ENCODE measurements around the gene EIF4B. TPM values are rescaled to one million over a fixed set of nuclear protein-coding genes. Genes with fewer than 3 reads are reported as not detected.
A peak's percentile ranks its signal among the peaks of the same experiment; 100 is the strongest.
"Not testable (repeated sequence)": the region's sequence is repeated elsewhere in the genome, so short reads cannot be mapped to it uniquely, and the experiment has no call there.

Gene EIF4B
- total RNA-seq, 8 experiments from 2014 or later: 367 to 585 (median 537) TPM

DNA sequence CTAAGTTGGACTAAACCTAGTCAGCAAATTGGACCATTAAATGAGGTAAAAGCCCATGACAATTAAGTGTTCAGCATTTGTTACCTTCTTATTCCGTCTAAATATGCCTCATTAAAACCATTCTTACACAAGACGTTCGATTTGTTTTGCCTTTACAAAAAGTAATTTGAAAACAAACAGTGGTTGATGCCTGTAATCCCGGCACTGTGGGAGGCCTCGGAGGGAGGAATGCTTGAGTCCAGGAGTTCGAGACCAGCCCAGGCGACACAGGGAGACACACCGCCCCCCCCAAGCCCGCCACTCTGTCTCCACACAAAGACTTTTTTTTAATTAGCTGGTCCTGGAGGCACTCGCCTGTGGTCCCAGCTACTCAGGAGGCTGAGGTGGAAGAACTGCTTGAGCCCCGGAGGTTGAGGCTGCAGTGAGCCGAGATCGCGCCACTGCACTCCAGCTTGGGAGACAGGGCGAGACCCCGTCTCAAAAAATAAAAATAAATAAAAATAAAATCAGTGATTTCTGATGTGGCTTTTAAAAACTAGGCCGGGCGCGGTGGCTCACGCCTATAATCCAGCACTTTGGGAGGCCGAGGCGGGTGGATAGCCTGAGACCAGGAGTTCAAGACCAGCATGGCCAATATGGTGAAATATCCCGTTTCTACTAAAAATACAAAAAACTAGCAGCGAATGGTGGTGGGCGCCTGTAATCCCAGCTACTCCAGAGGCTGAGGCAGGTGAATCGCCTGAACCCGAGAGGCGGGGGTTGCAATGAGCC lies 856 bp upstream of the EIF4B start:
- Histone ChIP-seq H3K27ac (peak overlapping the region; percentile 78 to 87), H3K4me1 (replicated peaks in 1 of 2) (peaks cover 11 to 27% of the 10 kb centered on the region in 2 donors), H3K4me3 (peak overlapping the region; percentile 57 to 94 (median 75))
- 0 to 28% (median 11%) methylated on average over 2 to 21 of the region's 28 CpGs; no CpG with 5 or more reads in 1 of the 10 experiments for WGBS, 10 experiments
- in situ Hi-C loops (cut with MboI; ENCODE audit: low pct_unique_long_range_greater_than_20kb in 2 of 9, low sequenced_read_pairs in 9 of 9, unreplicated experiment in 9 of 9): no loop called here
- peak in 2 of 8 experiments; percentile 1 to 2 for ATAC-seq (replicated peaks in 6 of 8)

DNA sequence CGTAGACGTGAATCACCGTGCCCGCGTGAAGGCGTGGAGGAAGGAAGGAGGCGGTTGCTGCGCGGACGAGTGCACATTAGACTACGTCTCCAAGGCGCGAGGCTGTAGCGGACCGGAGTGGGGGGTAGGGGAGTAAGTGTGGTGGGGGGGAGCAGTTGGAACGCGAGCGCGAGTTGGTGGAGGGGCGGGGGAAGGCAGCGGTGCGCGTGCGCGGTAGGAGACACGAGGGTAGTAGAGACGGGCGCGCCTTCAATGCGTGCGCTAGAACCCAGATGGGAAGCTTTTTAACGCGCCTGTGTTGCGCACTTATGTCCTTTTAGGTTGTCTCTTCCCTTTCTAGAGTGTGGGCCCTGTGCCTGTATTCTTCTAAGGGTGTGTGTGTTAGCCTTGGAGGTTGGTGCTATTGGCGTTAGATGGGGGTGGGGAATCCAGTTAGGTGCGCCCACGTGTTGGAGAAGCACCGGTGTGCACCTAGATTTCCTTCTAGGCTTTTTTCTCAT lies 604 bp downstream of the EIF4B start:
- peak overlapping the region; percentile 98 for H3K27ac ChIP-seq
- ATAC-seq (replicated peaks in 6 of 8): peak; percentile 14 to 51 (median 26)
- WGBS, 10 experiments: 0 to 10% (median 0%) methylated on average over 2 to 4 of the region's 38 CpGs; no CpG with 5 or more reads in 4 of the 10 experiments
- peaks cover 11 to 27% of the 10 kb centered on the region in 2 donors for H3K4me1 ChIP-seq (replicated peaks in 1 of 2)
- H3K4me3 ChIP-seq: peak overlapping the region; percentile 57 to 94 (median 82)
- in situ Hi-C loops (cut with MboI; ENCODE audit: low pct_unique_long_range_greater_than_20kb in 2 of 9, low sequenced_read_pairs in 9 of 9, unreplicated experiment in 9 of 9): no loop called here

DNA sequence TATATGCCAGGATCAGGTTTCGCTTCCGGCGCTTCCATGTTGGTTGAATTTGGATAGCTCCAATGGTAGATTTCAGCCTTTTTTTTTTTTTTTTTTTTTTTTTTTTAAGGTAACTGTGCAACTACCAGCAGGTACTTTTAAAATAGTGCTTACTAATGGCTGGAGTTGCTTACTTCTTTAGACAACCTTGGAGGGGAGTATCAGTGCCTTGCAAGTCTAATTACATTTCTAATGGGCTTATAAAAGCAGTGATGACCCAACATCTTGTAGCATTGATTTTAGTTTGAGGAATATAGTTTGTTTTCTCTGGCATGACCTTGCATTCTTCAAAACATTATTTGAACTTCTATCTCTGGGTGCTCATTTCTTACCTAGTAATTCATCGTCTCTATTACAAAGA lies 1.1 kb downstream of the EIF4B start:
- H3K4me1 ChIP-seq (replicated peaks in 1 of 2): peaks cover 11 to 27% of the 10 kb centered on the region in 2 donors
- 7 to 43% (median 14%) methylated on average over 1 to 4 of the region's 4 CpGs for WGBS, 10 experiments
- ATAC-seq (replicated peaks in 6 of 8): no peak
- in situ Hi-C loops (cut with MboI; ENCODE audit: low pct_unique_long_range_greater_than_20kb in 2 of 9, low sequenced_read_pairs in 9 of 9, unreplicated experiment in 9 of 9): no loop called here
- peak overlapping the region; percentile 57 to 94 (median 82) for H3K4me3 ChIP-seq
- H3K27ac ChIP-seq: peak overlapping the region in 1 of 2 donors; percentile 98

DNA sequence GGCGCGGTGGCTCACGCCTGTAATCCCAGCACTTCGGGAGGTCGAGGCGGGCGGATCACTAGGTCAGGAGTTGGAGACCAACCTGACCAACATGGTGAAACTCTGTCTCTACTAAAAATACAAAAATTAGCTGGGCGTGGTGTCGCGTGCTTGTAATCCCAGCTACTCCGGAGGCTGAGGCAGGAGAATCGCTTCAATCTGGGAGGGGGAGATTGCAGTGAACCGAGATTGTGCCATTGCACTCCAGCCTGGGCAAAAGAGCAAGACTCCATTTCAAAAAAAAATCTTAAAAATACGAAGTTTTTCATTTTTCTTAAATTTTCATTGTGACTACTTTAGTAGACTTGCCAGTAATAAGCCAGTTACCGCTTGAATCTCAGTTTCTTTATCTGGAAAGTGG lies 2.5 kb downstream of the EIF4B start:
- H3K4me3 ChIP-seq; in situ Hi-C loops (cut with MboI; ENCODE audit: low pct_unique_long_range_greater_than_20kb in 2 of 9, low sequenced_read_pairs in 9 of 9, unreplicated experiment in 9 of 9); ATAC-seq (replicated peaks in 6 of 8); H3K27ac ChIP-seq: not testable (repeated sequence)
- 60 to 96% (median 91%) methylated on average over 2 to 14 of the region's 15 CpGs; no CpG with 5 or more reads in 1 of the 10 experiments for WGBS, 10 experiments
- H3K4me1 ChIP-seq (replicated peaks in 1 of 2): peaks cover 11 to 27% of the 10 kb centered on the region in 2 donors

DNA sequence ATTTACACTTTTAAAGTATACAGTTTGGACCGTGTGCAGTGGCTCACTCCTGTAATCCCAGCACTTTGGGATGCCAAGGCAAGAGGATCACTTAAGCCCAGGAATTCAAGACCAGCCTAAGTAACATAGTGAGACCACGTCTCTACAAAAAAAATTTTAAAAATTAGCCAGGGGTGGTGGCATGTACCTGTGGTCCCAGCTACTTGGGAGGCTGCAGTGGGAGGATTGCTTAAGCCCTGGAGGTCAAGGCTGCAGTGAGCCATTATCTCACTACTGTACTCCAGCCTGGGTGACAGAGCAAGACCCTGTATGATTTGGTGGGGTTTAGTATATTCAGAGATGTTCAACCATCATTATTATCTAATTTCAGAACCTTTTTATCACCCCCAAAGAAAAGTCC lies 4.7 kb downstream of the EIF4B start:
- Histone ChIP-seq H3K27ac (no peak overlapping the region), H3K4me1 (replicated peaks in 1 of 2) (peaks cover 5 to 13% of the 10 kb centered on the region in 2 donors), H3K4me3 (no peak overlapping the region)
- no peak for ATAC-seq (replicated peaks in 6 of 8)
- in situ Hi-C loops (cut with MboI; ENCODE audit: low pct_unique_long_range_greater_than_20kb in 2 of 9, low sequenced_read_pairs in 9 of 9, unreplicated experiment in 9 of 9): no loop called here
- WGBS, 10 experiments: 100% methylated on average over 1 of the region's 2 CpGs; no CpG with 5 or more reads in 7 of the 10 experiments

DNA sequence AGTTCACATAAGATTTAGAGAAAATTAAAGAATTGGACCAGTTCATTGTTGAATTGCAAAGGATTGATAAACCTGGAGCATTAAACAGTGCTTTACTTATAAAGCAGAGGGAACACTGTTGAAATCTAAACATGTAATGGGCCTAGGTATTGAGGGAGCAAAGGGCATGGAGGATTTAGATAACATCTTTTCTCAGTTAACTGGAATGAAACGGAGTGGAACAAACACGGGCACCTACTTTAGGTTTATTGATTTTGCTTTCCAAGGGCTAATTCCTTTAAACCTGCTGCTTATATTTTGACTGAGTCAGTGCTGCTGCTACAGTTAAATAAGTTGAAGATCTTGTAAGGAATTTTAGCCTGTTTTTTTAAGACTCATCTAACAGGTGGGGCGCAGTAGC lies 5.6 kb downstream of the EIF4B start:
- peaks cover 5 to 13% of the 10 kb centered on the region in 2 donors for H3K4me1 ChIP-seq (replicated peaks in 1 of 2)
- WGBS, 10 experiments: 92 to 96% (median 93%) methylated on average over 2 to 3 of the region's 3 CpGs; no CpG with 5 or more reads in 4 of the 10 experiments
- H3K4me3 ChIP-seq: no peak overlapping the region
- ATAC-seq (replicated peaks in 6 of 8): no peak
- no peak overlapping the region for H3K27ac ChIP-seq
- in situ Hi-C loops (cut with MboI; ENCODE audit: low pct_unique_long_range_greater_than_20kb in 2 of 9, low sequenced_read_pairs in 9 of 9, unreplicated experiment in 9 of 9): no loop called here

DNA sequence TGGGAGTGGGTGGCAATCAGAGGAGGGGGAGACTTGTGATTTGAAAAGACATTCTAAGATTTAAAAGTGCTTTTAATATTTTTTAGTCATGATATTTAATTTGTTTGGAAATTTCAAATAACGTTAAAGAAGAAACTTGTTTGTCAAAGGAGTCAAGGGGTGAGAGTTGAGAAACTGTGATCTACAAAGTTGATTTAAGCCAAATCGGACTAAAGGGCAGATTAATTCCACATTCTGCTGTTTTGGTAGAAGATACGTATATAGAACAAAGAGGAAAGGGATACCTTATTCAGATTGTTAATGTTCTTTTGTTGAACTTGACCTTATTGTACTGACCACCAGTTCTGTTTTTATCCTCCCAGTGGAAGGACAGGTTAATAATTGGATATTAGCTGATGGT lies 6.7 kb downstream of the EIF4B start:
- ATAC-seq (replicated peaks in 6 of 8): no peak
- Histone ChIP-seq H3K4me1 (replicated peaks in 1 of 2) (peaks cover 5% of the 10 kb centered on the region in 2 donors), H3K27ac (no peak overlapping the region), H3K4me3 (no peak overlapping the region)
- 78 to 100% (median 94%) methylated on average over 1 to 3 of the region's 3 CpGs; no CpG with 5 or more reads in 1 of the 10 experiments for WGBS, 10 experiments
- in situ Hi-C loops (cut with MboI; ENCODE audit: low pct_unique_long_range_greater_than_20kb in 2 of 9, low sequenced_read_pairs in 9 of 9, unreplicated experiment in 9 of 9): no loop called here

DNA sequence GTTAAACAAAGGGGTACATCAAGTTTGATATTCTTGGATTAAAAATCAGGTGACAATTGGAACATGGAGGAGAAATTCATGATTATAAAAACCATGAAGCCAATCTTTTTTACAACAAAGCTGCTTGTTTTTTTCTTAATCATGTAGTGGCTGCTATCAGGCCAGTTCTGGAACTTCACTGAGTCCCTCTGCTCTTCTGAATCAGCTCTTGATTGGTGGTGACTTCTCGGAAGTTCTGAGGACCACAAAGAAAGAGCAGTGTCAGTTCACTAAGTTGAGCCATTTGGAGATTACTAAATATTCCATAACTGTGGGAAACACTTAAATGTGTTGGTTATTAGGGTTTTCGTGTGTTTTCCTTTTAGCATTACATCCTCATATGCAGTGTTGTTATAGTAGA lies 8.5 kb downstream of the EIF4B start:
- H3K27ac ChIP-seq: no peak overlapping the region
- 50 to 100% (median 87%) methylated on average over 1 to 2 of the region's 2 CpGs; no CpG with 5 or more reads in 1 of the 10 experiments for WGBS, 10 experiments
- in situ Hi-C loops (cut with MboI; ENCODE audit: low pct_unique_long_range_greater_than_20kb in 2 of 9, low sequenced_read_pairs in 9 of 9, unreplicated experiment in 9 of 9): no loop called here

DNA sequence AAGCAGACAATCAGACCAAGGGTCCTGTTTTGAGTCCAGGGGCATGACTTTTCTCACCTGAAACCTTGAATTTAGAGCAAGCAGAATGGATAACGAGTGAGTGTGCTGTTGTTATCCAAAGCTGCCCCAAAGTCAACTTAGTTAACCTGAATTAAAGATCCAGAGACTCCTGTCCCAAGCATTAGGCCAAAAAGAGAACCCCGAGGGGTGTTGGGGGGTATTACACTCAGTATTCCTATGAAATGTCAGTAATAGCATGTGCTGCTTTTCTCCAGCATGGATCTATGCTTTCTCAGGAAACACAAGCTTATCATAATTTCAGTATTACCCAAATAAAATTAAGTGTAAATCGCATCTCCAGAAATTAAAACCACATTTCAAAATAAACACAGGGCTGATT lies 19.0 kb downstream of the EIF4B start:
- Histone ChIP-seq H3K4me1 (replicated peaks in 1 of 2) (no peaks in the 10 kb centered on the region), H3K4me3 (no peak overlapping the region), H3K27ac (no peak overlapping the region)
- no peak for ATAC-seq (replicated peaks in 6 of 8)
- in situ Hi-C loops (cut with MboI; ENCODE audit: low pct_unique_long_range_greater_than_20kb in 2 of 9, low sequenced_read_pairs in 9 of 9, unreplicated experiment in 9 of 9): no loop called here
- WGBS, 10 experiments: 50 to 100% (median 92%) methylated on average over 1 to 3 of the region's 3 CpGs; no CpG with 5 or more reads in 1 of the 10 experiments

More for the DNA sequence above, 8.5 kb downstream of the EIF4B start:
- no peaks in the 10 kb centered on the region for H3K4me1 ChIP-seq (replicated peaks in 1 of 2)
- H3K4me3 ChIP-seq: no peak overlapping the region
- no peak for ATAC-seq (replicated peaks in 6 of 8)

DNA sequence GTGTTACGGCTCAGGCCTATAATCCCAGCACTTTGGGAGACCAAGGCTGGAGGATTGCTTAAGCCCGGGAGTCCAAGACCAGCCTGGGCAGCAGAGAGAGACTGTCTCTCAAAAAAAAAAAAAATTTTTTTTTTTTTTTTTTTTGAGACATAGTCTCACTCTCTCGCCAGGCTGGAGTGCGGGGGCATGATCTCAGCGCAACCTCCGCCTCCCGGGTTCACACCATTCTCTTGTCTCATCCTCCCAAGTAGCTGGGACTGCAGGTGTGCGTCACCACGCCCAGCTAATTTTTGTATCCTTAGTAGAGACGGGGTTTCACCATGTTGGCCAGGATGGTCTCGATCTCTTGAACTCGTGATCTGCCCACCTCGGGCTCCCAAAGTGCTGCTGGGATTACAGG lies 20.8 kb downstream of the EIF4B start:
- 86 to 100% (median 100%) methylated on average over 1 to 10 of the region's 13 CpGs; no CpG with 5 or more reads in 3 of the 10 experiments for WGBS, 10 experiments
- ATAC-seq (replicated peaks in 6 of 8); in situ Hi-C loops (cut with MboI; ENCODE audit: low pct_unique_long_range_greater_than_20kb in 2 of 9, low sequenced_read_pairs in 9 of 9, unreplicated experiment in 9 of 9); H3K27ac ChIP-seq; H3K4me3 ChIP-seq; H3K4me1 ChIP-seq (replicated peaks in 1 of 2): not testable (repeated sequence)

DNA sequence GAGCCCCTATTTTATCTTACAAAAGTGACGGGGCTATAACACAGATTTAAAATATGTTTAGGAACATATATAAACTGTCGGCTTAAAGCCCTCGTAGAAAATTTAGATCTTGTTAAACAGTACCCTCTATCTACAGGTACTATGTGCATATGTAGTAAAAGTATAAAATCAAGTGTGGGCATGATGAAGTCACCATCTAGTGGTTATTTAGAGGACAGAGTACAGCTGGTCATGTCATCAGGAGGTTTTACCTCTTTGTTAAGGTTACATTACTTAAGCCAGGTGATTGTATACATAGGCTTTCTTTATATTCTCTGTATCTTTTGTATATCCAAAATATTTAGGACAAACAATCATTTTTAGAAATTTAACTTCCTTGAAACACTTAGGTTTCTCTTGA lies 25.4 kb downstream of the EIF4B start:
- no peak overlapping the region for H3K27ac ChIP-seq
- H3K4me1 ChIP-seq (replicated peaks in 1 of 2): no peaks in the 10 kb centered on the region
- WGBS, 10 experiments: 60 to 100% (median 91%) methylated on average over 1 to 3 of the region's 3 CpGs; no CpG with 5 or more reads in 3 of the 10 experiments
- no peak overlapping the region for H3K4me3 ChIP-seq
- in situ Hi-C loops (cut with MboI; ENCODE audit: low pct_unique_long_range_greater_than_20kb in 2 of 9, low sequenced_read_pairs in 9 of 9, unreplicated experiment in 9 of 9): no loop called here
- ATAC-seq (replicated peaks in 6 of 8): no peak

DNA sequence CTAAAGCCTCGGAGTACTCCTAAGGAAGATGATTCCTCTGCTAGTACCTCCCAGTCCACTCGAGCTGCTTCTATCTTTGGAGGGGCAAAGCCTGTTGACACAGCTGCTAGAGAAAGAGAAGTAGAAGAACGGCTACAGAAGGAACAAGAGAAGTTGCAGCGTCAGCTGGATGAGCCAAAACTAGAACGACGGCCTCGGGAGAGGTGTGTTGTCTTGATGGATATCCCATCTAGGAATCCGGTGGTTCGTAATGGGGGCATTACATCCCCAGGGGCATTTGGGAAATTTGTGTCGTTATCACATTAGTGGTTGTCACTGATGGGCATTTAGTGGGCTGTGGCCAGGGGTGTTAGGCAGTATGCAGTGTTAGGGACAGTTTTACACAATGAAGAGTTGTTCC lies 27.6 kb downstream of the EIF4B start:
- ATAC-seq (replicated peaks in 6 of 8); H3K27ac ChIP-seq; H3K4me3 ChIP-seq; H3K4me1 ChIP-seq (replicated peaks in 1 of 2); in situ Hi-C loops (cut with MboI; ENCODE audit: low pct_unique_long_range_greater_than_20kb in 2 of 9, low sequenced_read_pairs in 9 of 9, unreplicated experiment in 9 of 9): not testable (repeated sequence)
- WGBS, 10 experiments: 80 to 100% (median 94%) methylated on average over 1 to 4 of the region's 10 CpGs; no CpG with 5 or more reads in 4 of the 10 experiments

DNA sequence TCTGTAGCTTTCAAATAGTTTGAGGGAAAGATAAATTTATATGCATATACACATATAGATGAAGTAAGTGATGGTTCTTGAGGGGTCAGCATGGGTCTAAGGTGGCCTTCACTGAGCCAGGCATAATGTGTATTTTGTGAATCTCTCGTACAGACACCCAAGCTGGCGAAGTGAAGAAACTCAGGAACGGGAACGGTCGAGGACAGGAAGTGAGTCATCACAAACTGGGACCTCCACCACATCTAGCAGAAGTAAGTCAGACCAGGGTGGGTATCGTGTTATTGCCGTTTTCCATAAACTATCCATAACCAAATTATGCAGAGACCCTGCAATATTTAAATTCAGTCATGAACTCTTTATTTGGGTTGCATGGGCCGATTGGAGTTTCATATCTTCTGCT lies 28.2 kb downstream of the EIF4B start:
- Histone ChIP-seq H3K4me1 (replicated peaks in 1 of 2) (no peaks in the 10 kb centered on the region), H3K27ac (no peak overlapping the region), H3K4me3 (no peak overlapping the region)
- no peak for ATAC-seq (replicated peaks in 6 of 8)
- in situ Hi-C loops (cut with MboI; ENCODE audit: low pct_unique_long_range_greater_than_20kb in 2 of 9, low sequenced_read_pairs in 9 of 9, unreplicated experiment in 9 of 9): no loop called here
- WGBS, 10 experiments: 47 to 100% (median 85%) methylated on average over 1 to 8 of the region's 8 CpGs

All from motor neuron (in vitro differentiated cells).